RCC 7860 (cell line): ENCODE data around the gene MBOAT2.

Experiments used
- DNase-seq: peaks from one replicate; pipeline ENCODE4 v3.0.0-alpha.2; 2015; ENCODE audit warnings: low spot score
- FAIRE-seq: peaks from 2 replicates; lab custom pipeline; 2012; peaks lifted over from hg19 to GRCh38; lab: Jason Lieb, UNC

MBOAT2 gene

GRCh38 chr2:8836971-8837794 is 166.3 kb downstream of the MBOAT2 start, which contains the start of gene KIDINS220:
TSS of gene KIDINS220 (minus strand) at chr2:8837613. CDS start at chr2:8827093, 10,520 bp downstream.
- DNase-seq (peak; percentile 62), FAIRE-seq (no peak)

- no peak for FAIRE-seq
These were observed 168.2 kb downstream of the MBOAT2 start for GRCh38 chr2:8835279-8835678.

GRCh38 chr2:8833853-8834252 is 169.6 kb downstream of the MBOAT2 start:
- DNase-seq (no peak), FAIRE-seq (no peak)

More at GRCh38 chr2:8835279-8835678, 168.2 kb downstream of the MBOAT2 start:
- no peak for DNase-seq

GRCh38 chr2:8831516-8831915 is 172.0 kb downstream of the MBOAT2 start:
- DNase-seq (no peak), FAIRE-seq (no peak)

- DNase-seq (no peak), FAIRE-seq (no peak)
These were observed 175.8 kb downstream of the MBOAT2 start for GRCh38 chr2:8827729-8828128.

- no peak for FAIRE-seq
These were observed 181.3 kb downstream of the MBOAT2 start for GRCh38 chr2:8822218-8822617.

GRCh38 chr2:8821276-8822217 is 181.9 kb downstream of the MBOAT2 start:
- FAIRE-seq (no peak), DNase-seq (no peak)

More at GRCh38 chr2:8822218-8822617, 181.3 kb downstream of the MBOAT2 start:
- DNase-seq: no peak

GRCh38 chr2:8819948-8820347 is 183.5 kb downstream of the MBOAT2 start:
- DNase-seq (no peak), FAIRE-seq (no peak)

- FAIRE-seq (peak; percentile 65), DNase-seq (peak; percentile 28)
These were observed 184.3 kb downstream of the MBOAT2 start for GRCh38 chr2:8819194-8819593.

- FAIRE-seq: peak; percentile 12
- DNase-seq: no peak
These were observed 186.3 kb downstream of the MBOAT2 start for GRCh38 chr2:8817221-8817620.

GRCh38 chr2:8806885-8807704 is 196.4 kb downstream of the MBOAT2 start:
- DNase-seq: no peak
- no peak for FAIRE-seq

- DNase-seq (no peak), FAIRE-seq (no peak)
These were observed 197.9 kb downstream of the MBOAT2 start for GRCh38 chr2:8805278-8806210.

GRCh38 chr2:8803658-8804379 is 199.7 kb downstream of the MBOAT2 start:
- peak; percentile 77 for FAIRE-seq

GRCh38 chr2:8802741-8803140 is 200.7 kb downstream of the MBOAT2 start:
- DNase-seq (no peak), FAIRE-seq (no peak)

More at GRCh38 chr2:8803658-8804379, 199.7 kb downstream of the MBOAT2 start:
- peak; percentile 81 for DNase-seq
